ENCODE data around the gene MEN1. TPM values are rescaled to one million over a fixed set of nuclear protein-coding genes. Genes with fewer than 3 reads are reported as not detected.

The MEN1 gene
- total and polyA plus RNA-seq, 8 donors: 26.9 to 46.5 (median 37.0) TPM

DNA sequence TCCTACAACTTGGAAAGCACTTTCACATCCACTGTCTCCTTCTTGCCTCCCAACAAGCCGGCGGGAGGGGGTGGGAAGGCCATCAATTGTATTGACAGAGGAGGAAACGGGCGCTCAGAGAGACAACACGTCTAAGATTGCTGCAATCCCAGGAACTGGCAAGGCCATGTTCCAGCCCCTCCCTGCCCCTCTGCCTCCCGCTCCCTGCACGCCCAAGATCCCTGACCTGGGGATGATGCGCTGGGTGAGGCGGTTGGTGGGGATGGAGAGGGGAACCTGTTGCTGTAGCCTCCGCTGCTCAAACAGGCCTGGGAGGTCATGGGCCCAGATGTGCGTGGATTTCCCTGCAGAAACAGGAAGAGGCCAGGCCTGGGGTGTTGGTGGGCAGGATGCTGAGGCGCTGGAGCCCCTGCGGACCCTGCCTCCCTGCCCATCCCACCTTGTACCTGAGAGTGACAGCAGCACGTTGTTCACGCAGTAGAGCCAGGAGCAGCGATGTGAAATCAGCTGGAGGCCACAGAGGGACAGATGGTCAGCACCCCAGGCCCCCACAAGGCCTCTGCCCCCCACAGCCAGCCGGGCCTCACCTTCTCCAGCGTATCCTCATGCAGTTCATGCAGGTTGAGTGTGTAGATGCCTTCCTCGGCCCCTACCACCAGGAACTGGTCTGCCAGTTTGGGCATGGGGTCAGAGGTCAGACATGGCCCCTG lies 14.1 kb downstream of the MEN1 start:
- TF ChIP-seq, protein P1, sequence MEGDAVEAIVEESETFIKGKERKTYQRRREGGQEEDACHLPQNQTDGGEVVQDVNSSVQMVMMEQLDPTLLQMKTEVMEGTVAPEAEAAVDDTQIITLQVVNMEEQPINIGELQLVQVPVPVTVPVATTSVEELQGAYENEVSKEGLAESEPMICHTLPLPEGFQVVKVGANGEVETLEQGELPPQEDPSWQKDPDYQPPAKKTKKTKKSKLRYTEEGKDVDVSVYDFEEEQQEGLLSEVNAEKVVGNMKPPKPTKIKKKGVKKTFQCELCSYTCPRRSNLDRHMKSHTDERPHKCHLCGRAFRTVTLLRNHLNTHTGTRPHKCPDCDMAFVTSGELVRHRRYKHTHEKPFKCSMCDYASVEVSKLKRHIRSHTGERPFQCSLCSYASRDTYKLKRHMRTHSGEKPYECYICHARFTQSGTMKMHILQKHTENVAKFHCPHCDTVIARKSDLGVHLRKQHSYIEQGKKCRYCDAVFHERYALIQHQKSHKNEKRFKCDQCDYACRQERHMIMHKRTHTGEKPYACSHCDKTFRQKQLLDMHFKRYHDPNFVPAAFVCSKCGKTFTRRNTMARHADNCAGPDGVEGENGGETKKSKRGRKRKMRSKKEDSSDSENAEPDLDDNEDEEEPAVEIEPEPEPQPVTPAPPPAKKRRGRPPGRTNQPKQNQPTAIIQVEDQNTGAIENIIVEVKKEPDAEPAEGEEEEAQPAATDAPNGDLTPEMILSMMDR (IDR thresholded peaks at IDR 0.05): no peak
- Histone ChIP-seq H3K9me3 (no peaks in the 10 kb centered on the region), H3K27ac (no peak overlapping the region), H3K4me3 (no peak overlapping the region), H3K27me3 (no peaks in the 10 kb centered on the region), H3K4me1 (peaks cover 0 to 21% of the 10 kb centered on the region in 2 donors), H3K36me3 (peaks cover 0 to 44% of the 10 kb centered on the region in 2 donors)
- intact Hi-C loops (cut with DNase I): no loop called here
- DNase-seq: no peak
- ATAC-seq: no peak

DNA sequence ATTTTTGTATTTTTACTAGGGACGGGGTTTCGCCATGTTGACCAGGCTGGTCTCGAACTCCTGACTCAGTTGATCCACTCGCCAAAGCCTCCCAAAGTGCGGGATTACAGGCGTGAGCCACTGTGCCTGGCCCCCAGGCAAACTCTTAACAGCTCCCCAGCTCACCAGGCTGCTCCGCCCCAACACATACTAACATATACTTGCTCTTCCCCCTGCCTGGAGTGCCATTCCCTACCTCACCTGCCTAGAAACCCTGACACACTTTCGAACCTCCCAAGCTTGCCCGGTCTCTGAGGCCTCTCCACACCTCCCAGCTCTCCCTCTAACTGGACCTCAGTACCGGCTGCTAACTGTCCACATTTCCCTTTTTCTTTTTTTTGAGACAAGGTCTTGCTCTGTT lies 15.8 kb downstream of the MEN1 start:
- H3K27ac ChIP-seq: no peak overlapping the region
- no peak for DNase-seq
- peaks cover 0 to 7% of the 10 kb centered on the region in 2 donors for H3K4me1 ChIP-seq
- H3K27me3 ChIP-seq: no peaks in the 10 kb centered on the region
- intact Hi-C loops (cut with DNase I): no loop called here
- H3K4me3 ChIP-seq: no peak overlapping the region
- peaks cover 0 to 53% of the 10 kb centered on the region in 2 donors for H3K36me3 ChIP-seq
- TF ChIP-seq, protein P1 (IDR thresholded peaks at IDR 0.05): no peak
- ATAC-seq: no peak
- H3K9me3 ChIP-seq: no peaks in the 10 kb centered on the region

DNA sequence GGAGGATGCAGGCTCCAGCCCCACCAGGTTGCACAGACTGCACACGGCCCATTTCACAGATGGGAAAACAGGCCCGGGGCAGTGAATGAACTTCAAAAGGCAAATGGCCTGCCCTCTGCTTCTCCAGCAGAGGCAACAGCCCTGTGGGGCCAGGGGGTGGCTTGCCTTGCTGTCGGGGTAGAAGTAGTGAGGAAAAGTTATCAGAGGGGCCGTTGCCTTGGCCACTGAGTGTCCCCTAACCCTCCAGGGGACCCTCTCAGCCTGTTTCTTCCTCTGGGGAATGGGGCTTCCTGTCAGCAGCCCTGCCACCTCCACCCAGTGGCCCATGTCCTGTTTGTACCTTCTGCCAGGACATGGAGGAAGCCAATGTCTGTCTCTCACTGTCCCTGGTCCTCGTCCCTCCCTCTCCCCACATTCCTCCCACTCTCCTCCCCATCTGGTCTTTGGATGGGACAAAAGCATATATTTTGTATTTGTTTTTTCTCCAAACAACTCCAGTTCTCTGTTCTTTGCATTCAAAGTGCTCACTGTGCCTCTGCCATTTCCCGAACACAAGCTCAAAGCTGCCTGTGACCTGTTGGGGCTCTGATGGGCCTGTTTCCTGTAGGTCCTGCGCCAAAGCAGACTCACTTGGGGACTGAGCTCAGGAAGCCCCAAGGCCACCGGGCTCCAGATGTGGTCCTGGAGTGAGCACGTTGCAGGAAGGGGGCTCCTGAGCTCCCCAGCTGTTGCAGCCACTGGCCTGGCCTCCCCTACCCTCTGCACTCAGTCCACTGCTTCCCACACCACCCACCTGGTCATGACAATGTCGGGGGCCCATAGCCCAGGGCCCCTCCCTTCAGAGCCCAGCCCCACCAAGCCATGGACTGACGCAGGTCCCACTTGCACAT lies 16.8 kb downstream of the MEN1 start:
- no peak overlapping the region for H3K27ac ChIP-seq
- H3K27me3 ChIP-seq: no peaks in the 10 kb centered on the region
- TF ChIP-seq, protein P1 (IDR thresholded peaks at IDR 0.05): no peak
- H3K36me3 ChIP-seq: peaks cover 0 to 57% of the 10 kb centered on the region in 2 donors
- no peaks in the 10 kb centered on the region for H3K9me3 ChIP-seq
- no peak for ATAC-seq
- peak in 1 of 4 donors; percentile 23 for DNase-seq
- intact Hi-C loops (cut with DNase I): no loop called here
- peaks cover 0 to 7% of the 10 kb centered on the region in 2 donors for H3K4me1 ChIP-seq
- H3K4me3 ChIP-seq: no peak overlapping the region

DNA sequence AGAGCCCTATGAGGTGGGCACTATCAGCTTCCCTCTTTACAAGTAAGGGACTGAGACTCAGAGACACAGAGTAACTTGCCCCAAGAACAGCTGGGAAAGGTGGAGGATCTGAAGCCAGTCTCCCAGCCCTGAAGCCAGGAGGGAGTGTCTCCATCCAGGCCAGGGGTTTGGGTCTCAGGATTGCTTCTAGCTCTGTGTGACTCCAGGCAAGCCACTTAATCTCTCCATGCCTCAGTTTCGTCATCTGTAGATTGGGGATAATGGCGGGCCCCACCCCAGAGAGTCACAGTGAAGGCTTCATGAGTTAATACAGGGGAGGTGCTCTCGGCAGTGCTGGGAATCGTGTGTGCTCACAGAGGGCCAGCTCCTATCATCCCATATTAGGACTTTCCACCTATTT lies 17.9 kb downstream of the MEN1 start:
- peaks cover 0 to 60% of the 10 kb centered on the region in 2 donors for H3K36me3 ChIP-seq
- DNase-seq (no peak), ATAC-seq (no peak)
- TF ChIP-seq, protein P1 (IDR thresholded peaks at IDR 0.05): no peak
- H3K4me3 ChIP-seq: no peak overlapping the region
- peaks cover 0 to 14% of the 10 kb centered on the region in 2 donors for H3K4me1 ChIP-seq
- no peaks in the 10 kb centered on the region for H3K27me3 ChIP-seq
- no peaks in the 10 kb centered on the region for H3K9me3 ChIP-seq
- intact Hi-C loops (cut with DNase I): no loop called here
- H3K27ac ChIP-seq: no peak overlapping the region

DNA sequence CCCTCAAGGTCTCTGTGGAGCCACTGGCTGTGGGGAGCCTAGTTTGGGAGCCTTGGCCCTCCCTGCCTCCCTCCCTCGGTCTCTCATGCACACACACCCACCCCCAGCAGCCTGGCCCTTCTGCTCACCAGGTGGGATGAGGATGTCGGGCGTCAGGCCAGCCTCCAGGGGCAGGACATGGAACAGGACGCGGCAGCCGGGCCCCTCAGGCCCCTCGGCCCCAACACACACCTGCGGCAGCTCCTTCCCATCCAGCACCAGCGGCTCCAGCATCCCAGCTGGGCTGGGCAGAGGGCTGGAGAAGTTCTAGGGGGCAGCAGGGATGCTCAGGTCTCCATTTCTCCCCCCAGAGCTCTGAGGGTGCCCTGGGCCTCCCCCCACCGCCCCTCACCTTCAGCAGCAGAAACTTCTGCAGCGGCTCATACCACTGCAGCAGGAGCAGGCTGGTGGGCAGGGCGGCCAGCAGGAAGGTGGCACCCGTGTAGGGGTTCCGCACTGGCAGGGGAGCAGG lies 18.5 kb downstream of the MEN1 start:
- intact Hi-C loops (cut with DNase I): no loop called here
- H3K4me1 ChIP-seq: peaks cover 0 to 12% of the 10 kb centered on the region in 2 donors
- H3K9me3 ChIP-seq: no peaks in the 10 kb centered on the region
- ATAC-seq (no peak), DNase-seq (peak in 1 of 4 donors; percentile 21)
- H3K36me3 ChIP-seq: peaks cover 0 to 54% of the 10 kb centered on the region in 2 donors
- TF ChIP-seq, protein P1 (IDR thresholded peaks at IDR 0.05): no peak
- H3K27me3 ChIP-seq: no peaks in the 10 kb centered on the region
- no peak overlapping the region for H3K27ac ChIP-seq
- no peak overlapping the region for H3K4me3 ChIP-seq
